HG03039 (cell line): Measurements from ENCODE around the gene TMEM82.

Source experiments
- ATAC-seq: cut with Tn5 transposase; IDR thresholded peaks from one replicate; pipeline ENCODE4 v1.9.1; 2021; ENCODE audit warnings: mild to moderate bottlenecking, moderate library complexity; ENCODE audit not compliant: unreplicated experiment

Gene TMEM82

GRCh38 chr1:15719381-15720120 is 22.7 kb upstream of the TMEM82 start:
- no peak for ATAC-seq

GRCh38 chr1:15720861-15721260 is 21.4 kb upstream of the TMEM82 start:
- ATAC-seq = no peak

- no peak for ATAC-seq
Observed at GRCh38 chr1:15722411-15722810, 19.9 kb upstream of the TMEM82 start.

- ATAC-seq = no peak
Observed at GRCh38 chr1:15722836-15723532, 19.3 kb upstream of the TMEM82 start.

GRCh38 chr1:15723631-15724246 is 18.6 kb upstream of the TMEM82 start:
- ATAC-seq = no peak

- ATAC-seq = no peak
Observed at GRCh38 chr1:15724949-15725880, 17.1 kb upstream of the TMEM82 start.

GRCh38 chr1:15726508-15726907 is 15.8 kb upstream of the TMEM82 start:
- ATAC-seq = no peak

GRCh38 chr1:15727021-15727420 is 15.3 kb upstream of the TMEM82 start:
- ATAC-seq = no peak

GRCh38 chr1:15727424-15727823 is 14.9 kb upstream of the TMEM82 start:
- ATAC-seq = no peak

- ATAC-seq = no peak
Observed at GRCh38 chr1:15727866-15728534, 14.3 kb upstream of the TMEM82 start.

GRCh38 chr1:15728937-15729657 is 13.2 kb upstream of the TMEM82 start:
- no peak for ATAC-seq

GRCh38 chr1:15730423-15730822 is 11.9 kb upstream of the TMEM82 start:
- no peak for ATAC-seq

GRCh38 chr1:15730936-15731335 is 11.4 kb upstream of the TMEM82 start:
- no peak for ATAC-seq

GRCh38 chr1:15731735-15732685 is 10.3 kb upstream of the TMEM82 start:
- no peak for ATAC-seq

GRCh38 chr1:15732686-15733081 is 9.6 kb upstream of the TMEM82 start:
- no peak for ATAC-seq

- ATAC-seq = no peak
Observed at GRCh38 chr1:15733218-15733725, 9.0 kb upstream of the TMEM82 start.

- ATAC-seq = no peak
Observed at GRCh38 chr1:15733726-15734226, 8.5 kb upstream of the TMEM82 start.

GRCh38 chr1:15734296-15734695 is 8.0 kb upstream of the TMEM82 start:
- no peak for ATAC-seq
